Erythroblast (primary cell): ENCODE data around the gene ZNF439.
"Not testable (repeated sequence)": the region's sequence is repeated elsewhere in the genome, so short reads cannot be mapped to it uniquely, and the experiment has no call there.

Experiments used
- DNase-seq, 2 experiments: peaks; one replicate each; lab custom pipeline; 2025; lab: John Stamatoyannopoulos, UW
- GATA1 ChIP-seq: IDR thresholded peaks from 2 replicates; pipeline ENCODE4 v1.6.1; 2011; ENCODE audit warnings: low read depth, mild to moderate bottlenecking, control low read depth, low read length, moderate library complexity
- POLR2A ChIP-seq: IDR thresholded peaks from 2 replicates; pipeline ENCODE4 v1.6.1; 2011; ENCODE audit warnings: mild to moderate bottlenecking, low read length

Gene ZNF439

DNA sequence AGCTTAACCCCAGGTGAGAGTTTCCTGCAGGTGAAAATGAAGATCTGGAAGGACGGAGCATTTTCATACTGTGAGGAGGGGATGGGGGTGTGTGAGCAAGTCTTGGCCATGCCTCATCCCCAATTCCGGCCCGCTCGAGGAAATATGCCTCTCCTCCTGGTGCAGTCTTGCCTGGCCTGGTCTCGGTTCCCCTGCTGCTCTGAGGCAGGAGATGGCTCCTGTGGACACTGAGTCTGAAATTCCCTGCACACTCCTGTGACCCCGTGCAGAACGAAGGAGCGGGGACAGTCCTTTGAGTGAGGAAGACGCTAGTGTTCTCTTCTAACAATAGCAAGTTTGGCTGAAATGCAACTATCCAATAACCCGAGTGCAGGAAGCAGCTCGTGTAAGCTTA is 329 bp upstream of the ZNF439 start:
- TF ChIP-seq GATA1, result no peak
- TF ChIP-seq POLR2A, result no peak
- no peak for DNase-seq

DNA sequence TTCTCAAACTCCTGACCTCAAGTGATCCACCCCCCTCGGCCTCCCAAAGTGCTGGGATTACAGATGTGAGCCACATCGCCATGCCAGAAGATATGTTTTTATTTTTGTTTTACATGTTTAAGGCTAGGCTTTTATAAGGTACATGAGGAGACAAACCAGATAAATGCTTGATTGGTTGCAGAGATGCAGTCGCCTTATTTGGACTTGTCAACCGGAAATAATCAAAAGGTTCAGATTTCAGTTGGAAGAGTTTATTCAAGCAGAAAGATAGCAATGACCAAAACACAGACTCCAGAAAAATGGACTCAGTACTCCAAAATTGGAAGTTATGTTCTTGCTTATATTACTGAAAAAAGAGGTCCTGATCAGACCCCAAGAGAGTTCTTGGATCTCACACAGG is 1.8 kb downstream of the ZNF439 start:
- DNase-seq, result not testable (repeated sequence)

DNA sequence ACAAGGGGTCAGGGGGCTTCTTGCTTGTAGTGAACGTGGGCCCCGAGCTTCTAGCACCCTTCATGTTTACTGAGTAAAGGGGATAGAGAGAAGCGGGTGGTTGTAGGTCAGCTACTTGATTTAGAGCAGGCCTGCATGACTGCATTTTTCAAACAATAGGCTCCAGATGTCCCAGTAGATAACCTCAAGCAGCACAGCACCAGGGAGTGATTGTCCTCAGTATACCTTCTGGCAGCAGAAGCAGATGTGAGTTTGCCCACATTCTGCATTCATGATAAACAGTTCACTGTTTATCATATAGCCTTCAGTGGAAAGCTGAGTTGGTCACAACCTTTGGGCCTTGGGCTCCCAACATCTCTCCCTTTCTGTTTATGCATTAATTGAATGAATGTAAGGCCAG is 4.8 kb downstream of the ZNF439 start:
- TF ChIP-seq POLR2A (no peak), GATA1 (no peak)
- peak in 1 of 2 experiments; percentile 13 for DNase-seq

DNA sequence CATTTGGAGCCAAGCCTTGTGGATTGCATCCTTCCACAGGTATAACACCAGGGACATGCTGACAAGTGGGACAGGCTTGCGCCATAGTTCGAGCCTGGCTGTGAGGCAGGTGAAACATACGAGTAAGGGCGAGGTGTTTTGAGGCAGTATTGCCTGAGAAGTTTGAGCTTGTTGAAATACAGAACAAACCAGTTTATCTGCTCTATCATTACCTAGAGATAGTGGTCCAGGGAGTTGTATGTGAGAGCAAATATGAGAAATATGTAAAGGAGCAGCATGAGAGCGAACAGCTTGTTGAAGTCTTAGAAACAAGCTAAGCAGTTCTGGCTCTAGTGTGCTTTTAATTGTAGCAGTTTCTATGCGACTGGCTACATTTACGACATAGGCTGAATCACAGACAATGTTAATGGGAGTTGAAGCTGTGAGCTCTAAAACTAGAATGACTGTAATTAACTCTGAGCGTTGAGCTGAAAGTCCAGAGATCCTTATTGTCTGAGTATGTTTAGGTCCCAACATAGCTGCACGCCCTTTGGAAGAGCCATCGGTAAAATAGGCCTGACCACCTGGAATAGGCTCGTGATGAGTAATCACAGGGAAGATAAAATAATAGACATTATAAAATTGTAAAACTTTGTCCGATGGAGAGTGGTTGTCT is 8.2 kb downstream of the ZNF439 start:
- no peak for TF ChIP-seq GATA1
- no peak for TF ChIP-seq POLR2A
- no peak for DNase-seq

DNA sequence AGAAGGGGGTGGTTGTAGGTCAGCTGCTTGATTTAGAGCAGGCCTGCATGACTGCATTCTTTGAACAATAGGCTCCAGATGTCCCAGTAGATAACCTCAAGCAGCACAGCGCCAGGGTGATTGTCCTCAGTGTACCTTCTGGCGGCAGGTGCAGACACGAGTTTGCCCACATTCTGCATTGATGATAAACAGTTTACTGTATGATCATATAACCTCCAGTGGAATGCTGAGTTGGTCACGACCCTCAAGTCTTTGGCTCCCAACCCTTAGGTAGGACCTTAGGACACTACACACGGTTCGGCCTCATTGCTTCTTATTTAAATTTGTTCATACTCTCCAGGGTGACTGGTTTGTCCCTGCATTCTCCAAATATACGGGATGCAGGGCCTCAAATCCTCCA is 12.2 kb downstream of the ZNF439 start:
- TF ChIP-seq POLR2A (no peak), GATA1 (no peak)
- DNase-seq, result no peak

DNA sequence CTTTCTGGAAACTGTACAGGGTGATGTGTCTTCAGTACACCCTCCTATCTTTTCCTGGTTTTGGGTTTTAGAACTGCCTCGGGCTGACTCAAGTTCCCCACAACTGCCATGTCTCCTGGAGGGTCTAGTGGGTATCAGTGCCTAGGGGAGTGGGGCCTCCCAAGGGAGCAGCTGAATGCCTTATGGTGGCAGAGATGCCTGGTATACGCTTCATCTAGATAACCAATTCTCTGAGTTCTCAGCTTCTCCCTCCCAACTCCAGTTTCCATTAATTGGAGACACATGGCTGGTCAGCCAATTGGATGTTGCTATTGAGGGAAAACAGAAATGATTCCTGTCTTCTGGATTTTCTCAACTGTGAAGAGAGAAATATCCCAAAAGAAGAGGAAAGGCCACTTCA is 12.8 kb downstream of the ZNF439 start:
- DNase-seq, result no peak
- no peak for TF ChIP-seq POLR2A

DNA sequence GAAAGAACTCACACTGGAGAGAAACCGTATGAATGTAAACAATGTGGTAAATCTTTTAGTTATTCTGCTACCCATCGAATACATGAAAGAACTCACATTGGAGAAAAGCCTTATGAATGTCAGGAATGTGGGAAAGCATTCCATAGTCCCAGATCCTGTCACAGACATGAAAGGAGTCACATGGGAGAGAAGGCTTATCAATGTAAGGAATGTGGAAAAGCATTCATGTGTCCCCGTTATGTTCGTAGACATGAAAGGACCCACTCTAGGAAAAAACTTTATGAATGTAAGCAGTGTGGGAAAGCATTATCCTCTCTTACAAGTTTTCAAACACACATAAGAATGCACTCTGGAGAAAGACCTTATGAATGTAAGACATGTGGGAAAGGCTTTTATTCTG is 19.2 kb downstream of the ZNF439 start:
- not testable (repeated sequence) for DNase-seq

DNA sequence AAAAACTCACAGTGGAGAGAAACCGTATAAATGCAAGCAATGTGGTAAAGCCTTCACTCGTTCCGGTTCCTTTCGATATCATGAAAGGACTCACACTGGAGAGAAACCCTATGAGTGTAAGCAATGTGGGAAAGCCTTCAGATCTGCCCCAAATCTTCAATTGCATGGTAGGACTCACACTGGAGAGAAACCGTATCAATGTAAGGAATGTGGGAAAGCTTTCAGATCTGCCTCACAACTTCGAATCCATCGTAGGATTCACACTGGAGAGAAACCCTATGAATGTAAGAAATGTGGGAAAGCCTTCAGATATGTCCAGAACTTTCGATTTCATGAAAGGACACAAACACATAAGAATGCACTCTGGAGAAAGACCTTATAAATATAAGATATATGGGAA is 19.7 kb downstream of the ZNF439 start:
- no peak for DNase-seq
- no peak for TF ChIP-seq GATA1
- no peak for TF ChIP-seq POLR2A

DNA sequence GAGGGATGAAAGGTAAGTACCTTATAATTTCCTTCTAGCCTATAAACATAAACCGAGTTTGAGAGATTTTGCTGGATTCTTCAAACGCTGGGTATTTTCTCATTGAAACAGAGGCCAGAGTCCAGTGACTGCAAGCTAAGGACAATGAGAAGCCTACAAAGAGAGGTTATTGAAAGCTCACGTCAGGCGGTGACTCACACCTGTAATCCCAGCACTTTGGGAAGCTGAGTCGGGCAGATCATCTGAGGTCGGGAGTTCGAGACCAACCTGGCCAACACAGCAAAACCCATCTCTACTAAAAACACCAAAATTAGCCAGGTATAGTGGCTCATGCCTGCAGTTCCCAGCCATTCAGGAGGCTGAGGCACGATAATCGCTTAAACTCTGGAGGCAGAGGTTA is 24.1 kb downstream of the ZNF439 start:
- TF ChIP-seq GATA1, result no peak
- no peak for TF ChIP-seq POLR2A
- no peak for DNase-seq

DNA sequence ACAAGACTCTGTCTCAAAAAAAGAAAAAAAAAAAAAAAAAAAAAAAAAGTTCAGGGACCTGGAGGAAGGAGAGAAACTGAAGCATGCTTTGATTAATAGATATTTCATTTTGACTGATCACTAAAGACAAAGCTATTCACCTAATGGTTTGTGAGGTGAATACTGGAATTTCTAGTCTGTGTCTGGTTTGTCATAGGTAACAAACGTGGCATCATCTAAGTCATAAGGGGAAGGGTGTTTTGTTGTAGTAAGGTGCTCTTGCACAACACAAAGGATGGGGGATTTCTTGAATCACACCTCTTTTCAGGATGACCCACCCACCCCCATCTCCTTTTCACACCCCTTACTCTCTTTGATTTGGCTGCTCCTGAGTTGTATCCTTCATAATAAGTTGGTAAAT is 25.2 kb downstream of the ZNF439 start:
- TF ChIP-seq POLR2A (no peak), GATA1 (no peak)
- DNase-seq, result no peak

DNA sequence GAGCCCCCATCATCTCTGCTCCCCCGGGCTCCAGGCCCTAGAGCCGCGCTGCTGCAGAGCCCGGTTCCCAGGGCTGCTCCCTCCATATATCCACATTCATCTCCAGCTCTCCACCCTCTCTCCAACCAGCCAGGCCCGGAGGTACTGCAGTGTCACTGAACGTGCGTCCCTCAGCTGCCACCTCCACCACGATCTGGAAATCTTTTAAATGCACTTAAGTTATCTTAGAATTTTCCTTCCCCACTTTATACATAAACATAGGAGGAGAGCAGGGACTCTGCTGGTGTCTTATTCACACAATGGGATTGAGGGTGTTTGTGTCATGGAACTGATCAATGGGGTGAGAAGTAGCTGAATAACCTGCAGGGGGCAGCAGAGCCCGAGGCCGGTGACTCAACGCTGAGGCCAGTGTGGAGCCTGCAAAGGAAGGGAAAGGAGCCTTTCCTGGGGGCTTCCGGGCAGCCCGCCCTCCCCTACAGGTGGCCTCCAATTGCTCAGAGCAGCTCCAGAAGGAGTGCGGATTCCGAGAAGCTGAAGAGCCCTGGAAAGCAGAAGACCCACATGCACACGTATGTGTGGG is 31.3 kb downstream of the ZNF439 start:
- DNase-seq, result peak; percentile 19 to 51

DNA sequence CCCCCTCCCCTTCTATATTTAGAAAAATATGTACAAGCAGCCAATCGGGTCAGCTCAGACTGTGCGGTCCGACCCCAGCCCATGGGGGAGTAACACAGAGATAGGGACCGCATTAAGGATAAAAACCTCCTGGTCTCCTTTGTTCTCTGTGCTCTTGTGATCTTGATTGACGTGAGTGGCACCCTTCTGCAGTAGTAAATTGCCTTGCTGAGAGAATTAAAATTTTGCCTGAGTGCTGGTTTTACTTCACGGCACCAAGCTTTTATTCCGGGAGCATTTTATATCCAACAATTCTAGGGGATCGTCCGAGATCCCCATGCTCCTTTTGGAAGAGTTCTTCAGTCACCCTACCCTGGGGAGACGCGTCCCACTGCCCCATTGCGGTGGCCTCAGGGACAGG is 32.1 kb downstream of the ZNF439 start:
- no peak for TF ChIP-seq POLR2A
- TF ChIP-seq GATA1, result no peak
- no peak for DNase-seq

DNA sequence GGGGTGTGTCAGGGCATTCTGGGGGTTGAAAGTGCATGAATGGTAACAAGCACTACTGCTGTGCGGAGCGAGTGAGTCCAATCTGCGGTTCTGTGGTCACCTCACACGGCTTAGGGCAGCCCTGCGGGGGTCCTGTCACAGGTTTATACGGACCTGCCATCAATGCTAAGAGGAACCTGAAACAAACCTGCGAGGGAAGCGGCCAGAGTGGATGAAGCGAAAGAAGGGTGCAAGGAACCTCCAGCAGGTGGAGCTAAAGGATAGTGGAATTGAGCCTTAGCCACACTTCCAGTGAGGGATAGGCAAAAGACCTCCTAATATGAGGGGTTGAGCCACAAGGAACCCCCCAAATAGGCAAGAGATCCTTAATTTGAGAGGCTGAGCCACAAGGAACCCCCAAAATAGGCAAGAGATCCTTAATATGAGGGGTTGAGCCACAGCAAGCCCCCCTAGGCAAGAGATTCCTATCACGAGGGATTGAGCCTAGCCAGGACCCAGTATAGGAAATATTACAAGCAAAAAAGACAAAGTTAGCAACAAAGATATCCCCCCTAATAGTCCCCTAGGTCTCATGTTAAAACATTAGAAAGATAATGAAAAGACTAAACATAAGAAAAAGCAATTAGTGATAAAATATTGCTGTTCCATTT is 32.8 kb downstream of the ZNF439 start:
- peak; percentile 63 to 78 for DNase-seq

DNA sequence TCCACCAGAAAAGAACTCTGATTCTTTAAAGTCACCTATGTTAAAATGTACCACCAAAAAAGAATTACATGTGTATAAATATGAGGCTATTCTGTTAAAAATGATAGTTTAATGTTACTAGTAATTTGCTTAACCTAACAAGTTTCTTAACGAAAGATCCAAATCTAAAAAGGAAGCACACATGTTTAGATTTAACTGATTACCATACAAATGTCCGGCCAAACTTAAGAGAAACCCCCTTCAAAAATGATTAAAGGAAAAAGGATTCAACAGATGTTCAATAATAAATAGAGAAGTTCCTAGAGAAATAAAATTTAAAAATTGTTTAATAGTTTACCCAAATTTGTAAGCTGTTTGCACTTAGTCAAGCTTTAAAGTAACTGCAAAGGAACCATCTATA is 34.1 kb downstream of the ZNF439 start:
- no peak for TF ChIP-seq POLR2A
- TF ChIP-seq GATA1, result no peak
- no peak for DNase-seq

More for the DNA sequence above, 32.8 kb downstream of the ZNF439 start:
- no peak for TF ChIP-seq GATA1
- no peak for TF ChIP-seq POLR2A

DNA sequence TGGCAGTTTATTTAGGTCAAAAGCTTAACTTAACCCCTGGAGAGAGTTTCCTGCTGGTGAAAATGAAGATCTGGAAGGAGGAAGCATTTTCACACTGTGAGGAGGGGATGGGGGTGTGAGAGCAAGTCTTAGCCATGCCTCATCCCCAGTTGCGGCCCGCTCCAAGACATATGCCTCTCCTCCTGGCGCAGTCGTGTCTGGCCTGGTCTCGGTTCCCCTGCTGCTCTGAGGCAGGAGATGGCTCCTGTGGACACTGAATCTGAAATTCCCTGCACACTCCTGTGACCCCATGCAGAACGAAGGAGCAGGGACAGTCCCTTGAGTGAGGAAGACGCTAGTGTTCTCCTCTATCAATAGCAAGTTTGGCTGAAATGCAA is 38.7 kb downstream of the ZNF439 start:
- no peak for DNase-seq
- TF ChIP-seq POLR2A (no peak), GATA1 (no peak)
